Left lung (tissue), 10 donors: ENCODE measurements around the gene ALDH5A1. TPM values are rescaled to one million over a fixed set of nuclear protein-coding genes. Genes with fewer than 3 reads are reported as not detected.
"Not testable (repeated sequence)": the region's sequence is repeated elsewhere in the genome, so short reads cannot be mapped to it uniquely, and the experiment has no call there.

Experiments used
- ATAC-seq: fragments of 200-7000 bp; cut with Tn5 transposase; one replicate; pipeline ENCODE4 v1.9.1; 2020; ENCODE audit warnings: moderate library complexity
- DNase-seq, 4 donors: peaks; one replicate each; pipeline ENCODE4 v3.0.0-alpha.2; 2013 to 2020
- H3K27ac ChIP-seq, 2 donors: fragments of 200-600 bp; sonication (generic) in 1 of 2; one replicate each; pipeline versions ENCODE4 v1.5.0 to v1.8.0; 2020 to 2021
- H3K27me3 ChIP-seq, 2 donors: fragments of 200-600 bp; sonication (generic) in 1 of 2; one replicate each; pipeline versions ENCODE4 v1.5.0 to v1.8.0; 2020 to 2021
- H3K36me3 ChIP-seq, 2 donors: fragments of 200-600 bp; sonication (generic) in 1 of 2; one replicate each; pipeline versions ENCODE4 v1.5.0 to v1.8.0; 2020 to 2021
- H3K4me1 ChIP-seq, 2 donors: fragments of 200-600 bp; one replicate each; pipeline ENCODE4 v1.8.0; 2021
- H3K4me3 ChIP-seq, 2 donors: fragments of 200-600 bp; sonication (generic) in 1 of 2; one replicate each; pipeline versions ENCODE4 v1.5.0 to v1.8.0; 2020 to 2021; ENCODE audit warnings: mild to moderate bottlenecking in 1 of 2
- H3K9me3 ChIP-seq, 2 donors: fragments of 200-600 bp; sonication (generic) in 1 of 2; one replicate each; pipeline versions ENCODE4 v1.5.0 to v1.8.0; 2020 to 2021
- intact Hi-C, 2 donors: fragments of 100-400 bp; cut with DNase I; formaldehyde crosslinking; loops; one replicate each; pipeline versions ENCODE4 v1.11.2 to v1.14.2; 2022
- polyA plus RNA-seq, 6 donors: library from polyadenylated mRNA; unstranded; fragments of 120-200 nt; gene quantifications; one replicate each; pipeline ENCODE4 v1.2.1, GENCODE V29; 2013; ENCODE audit not compliant: insufficient read length in 6 of 6
- total RNA-seq, 2 donors: library from RNA; stranded (reverse); fragmentation: NEBNext Ultra II Directional; extraction: Animal tissue kit (Norgen Biotek cat#: 25700); gene quantifications; one replicate each; pipeline ENCODE4 v1.2.1, GENCODE V29; 2021
- TF ChIP-seq, protein P1 (sequence below), 2 donors: fragments of 200-600 bp; sonication (generic) in 1 of 2; IDR thresholded peaks; one replicate each; pipeline versions ENCODE4 v1.5.0 to v1.8.0; 2021; ENCODE audit warnings: antibody characterized with exemption in 2 of 2
- donor health status: DM: no; HTN: yes; CAD: no.
- donor health status: DM: no; HTN: no; CAD: no.

Gene ALDH5A1
- total and polyA plus RNA-seq, 8 donors = 9.7 to 21.8 (median 12.4) TPM

DNA sequence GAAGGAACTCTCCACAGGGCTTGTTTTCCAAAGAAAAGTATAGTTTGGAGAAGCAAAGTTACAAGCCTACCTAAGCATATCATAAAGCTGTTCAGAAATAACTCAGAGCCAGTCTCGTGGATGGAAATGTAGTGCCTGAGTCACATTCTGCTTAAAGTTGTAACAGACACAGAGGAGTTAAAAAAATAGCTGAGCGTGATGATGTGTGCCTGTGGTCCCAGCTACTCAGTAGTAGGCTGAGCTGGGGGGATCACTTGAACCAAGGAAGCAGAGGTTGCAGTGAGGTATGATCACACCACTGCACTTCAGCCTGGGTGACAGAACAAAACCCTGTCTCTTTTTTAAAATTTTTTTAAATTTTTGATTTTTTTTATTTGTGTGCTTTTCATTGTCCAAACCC lies 6.6 kb downstream of the ALDH5A1 start:
- Histone ChIP-seq H3K27ac (no peak overlapping the region), H3K27me3 (no peaks in the 10 kb centered on the region), H3K36me3 (no peaks in the 10 kb centered on the region), H3K4me1 (no peaks in the 10 kb centered on the region), H3K9me3 (no peaks in the 10 kb centered on the region), H3K4me3 (no peak overlapping the region)
- no peak for ATAC-seq
- intact Hi-C loops = no loop called here
- DNase-seq = no peak
- TF ChIP-seq, protein P1, sequence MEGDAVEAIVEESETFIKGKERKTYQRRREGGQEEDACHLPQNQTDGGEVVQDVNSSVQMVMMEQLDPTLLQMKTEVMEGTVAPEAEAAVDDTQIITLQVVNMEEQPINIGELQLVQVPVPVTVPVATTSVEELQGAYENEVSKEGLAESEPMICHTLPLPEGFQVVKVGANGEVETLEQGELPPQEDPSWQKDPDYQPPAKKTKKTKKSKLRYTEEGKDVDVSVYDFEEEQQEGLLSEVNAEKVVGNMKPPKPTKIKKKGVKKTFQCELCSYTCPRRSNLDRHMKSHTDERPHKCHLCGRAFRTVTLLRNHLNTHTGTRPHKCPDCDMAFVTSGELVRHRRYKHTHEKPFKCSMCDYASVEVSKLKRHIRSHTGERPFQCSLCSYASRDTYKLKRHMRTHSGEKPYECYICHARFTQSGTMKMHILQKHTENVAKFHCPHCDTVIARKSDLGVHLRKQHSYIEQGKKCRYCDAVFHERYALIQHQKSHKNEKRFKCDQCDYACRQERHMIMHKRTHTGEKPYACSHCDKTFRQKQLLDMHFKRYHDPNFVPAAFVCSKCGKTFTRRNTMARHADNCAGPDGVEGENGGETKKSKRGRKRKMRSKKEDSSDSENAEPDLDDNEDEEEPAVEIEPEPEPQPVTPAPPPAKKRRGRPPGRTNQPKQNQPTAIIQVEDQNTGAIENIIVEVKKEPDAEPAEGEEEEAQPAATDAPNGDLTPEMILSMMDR (IDR thresholded peaks at IDR 0.05) = no peak

DNA sequence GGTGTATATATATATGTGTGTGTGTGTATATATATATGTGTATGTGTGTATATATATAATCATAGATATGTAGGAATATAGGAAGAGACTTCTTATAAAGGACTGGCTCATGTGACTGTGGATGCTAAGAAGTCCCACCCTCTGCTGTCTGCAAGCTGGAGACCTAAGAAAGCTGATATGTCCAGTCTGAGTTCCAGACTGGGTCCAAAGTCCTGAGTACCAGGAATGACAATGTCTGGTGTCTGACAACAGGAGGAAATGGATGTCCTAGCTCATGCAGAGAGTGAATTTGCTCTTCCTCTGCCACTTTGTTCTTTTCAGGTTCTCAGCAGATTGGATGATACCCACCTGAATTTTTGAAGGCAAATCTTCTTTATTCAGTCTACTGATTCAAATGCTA lies 7.1 kb downstream of the ALDH5A1 start:
- Histone ChIP-seq H3K36me3 (no peaks in the 10 kb centered on the region), H3K27me3 (no peaks in the 10 kb centered on the region), H3K27ac (no peak overlapping the region), H3K4me3 (no peak overlapping the region), H3K4me1 (no peaks in the 10 kb centered on the region), H3K9me3 (no peaks in the 10 kb centered on the region)
- ATAC-seq (no peak), DNase-seq (no peak)
- TF ChIP-seq, protein P1 (IDR thresholded peaks at IDR 0.05) = no peak
- intact Hi-C loops = no loop called here

DNA sequence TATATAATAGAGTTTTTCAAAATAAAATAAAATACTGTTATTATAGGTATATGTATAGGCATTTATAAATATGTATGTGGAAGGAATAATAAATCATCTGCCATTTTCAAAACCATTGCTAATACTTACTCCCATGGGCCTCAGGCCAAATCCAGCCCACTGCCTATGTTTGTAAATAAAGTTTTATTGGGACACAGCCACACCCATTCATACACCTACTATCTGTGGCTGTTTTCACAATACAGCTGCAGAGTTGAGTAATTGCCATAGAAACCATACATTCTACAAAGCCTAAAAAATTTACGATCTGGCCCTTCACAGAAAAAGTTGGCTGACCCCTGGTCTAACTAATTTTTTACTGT lies 9.5 kb downstream of the ALDH5A1 start:
- no peak overlapping the region for H3K4me3 ChIP-seq
- H3K27me3 ChIP-seq = no peaks in the 10 kb centered on the region
- intact Hi-C loops = no loop called here
- H3K9me3 ChIP-seq = no peaks in the 10 kb centered on the region
- ATAC-seq (peak; percentile 33), DNase-seq (no peak)
- TF ChIP-seq, protein P1 (IDR thresholded peaks at IDR 0.05) = no peak
- H3K4me1 ChIP-seq = no peaks in the 10 kb centered on the region
- no peak overlapping the region for H3K27ac ChIP-seq
- H3K36me3 ChIP-seq = no peaks in the 10 kb centered on the region

DNA sequence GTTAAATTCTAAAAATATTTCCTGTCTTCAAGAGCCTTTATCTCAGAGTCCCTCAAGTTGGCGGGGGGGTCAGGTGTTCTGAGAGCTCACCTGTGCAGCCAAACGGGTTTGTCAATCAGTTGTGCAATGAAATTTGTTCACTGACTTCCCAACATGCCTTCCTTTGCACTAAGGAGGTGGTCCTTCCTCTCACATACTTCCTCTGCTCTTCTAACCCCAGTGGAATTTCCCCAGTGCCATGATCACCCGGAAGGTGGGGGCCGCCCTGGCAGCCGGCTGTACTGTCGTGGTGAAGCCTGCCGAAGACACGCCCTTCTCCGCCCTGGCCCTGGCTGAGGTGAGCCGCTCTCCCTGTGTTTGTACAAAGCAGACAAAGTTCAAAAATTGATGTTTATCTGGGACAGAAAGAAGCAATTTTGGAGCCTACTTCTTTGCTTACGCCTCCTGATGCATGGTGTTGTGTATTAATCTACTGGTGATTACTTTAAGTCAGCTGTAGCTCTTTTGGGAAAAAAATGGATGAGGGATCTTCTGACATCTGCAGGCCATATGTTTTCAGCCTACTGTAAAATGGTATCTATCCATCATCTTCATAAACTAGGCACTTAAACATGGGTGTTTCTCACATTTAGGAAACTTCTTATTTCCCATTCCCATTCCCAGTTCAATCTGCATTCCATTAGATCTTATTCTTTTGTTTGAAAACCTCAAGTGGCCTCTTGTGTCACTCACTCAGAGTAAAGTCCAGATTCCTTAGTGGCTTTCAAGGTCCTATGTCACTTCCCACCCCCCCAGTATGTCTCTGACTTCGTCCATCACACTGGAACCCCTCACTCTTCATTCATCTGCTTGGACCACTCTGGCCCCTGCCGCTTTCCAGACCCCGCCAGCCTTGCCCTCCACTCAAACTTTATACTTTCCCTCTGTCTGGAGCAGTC lies 10.1 kb downstream of the ALDH5A1 start:
- H3K9me3 ChIP-seq = no peaks in the 10 kb centered on the region
- DNase-seq (peak in 3 of 4 donors; percentile 60 to 89 (median 72)), ATAC-seq (peak; percentile 98)
- H3K36me3 ChIP-seq = no peaks in the 10 kb centered on the region
- no peak overlapping the region for H3K4me3 ChIP-seq
- H3K4me1 ChIP-seq = no peaks in the 10 kb centered on the region
- TF ChIP-seq, protein P1 (IDR thresholded peaks at IDR 0.05) = no peak
- intact Hi-C loops = no loop called here
- H3K27me3 ChIP-seq = no peaks in the 10 kb centered on the region
- peak overlapping the region; percentile 42 to 71 for H3K27ac ChIP-seq

DNA sequence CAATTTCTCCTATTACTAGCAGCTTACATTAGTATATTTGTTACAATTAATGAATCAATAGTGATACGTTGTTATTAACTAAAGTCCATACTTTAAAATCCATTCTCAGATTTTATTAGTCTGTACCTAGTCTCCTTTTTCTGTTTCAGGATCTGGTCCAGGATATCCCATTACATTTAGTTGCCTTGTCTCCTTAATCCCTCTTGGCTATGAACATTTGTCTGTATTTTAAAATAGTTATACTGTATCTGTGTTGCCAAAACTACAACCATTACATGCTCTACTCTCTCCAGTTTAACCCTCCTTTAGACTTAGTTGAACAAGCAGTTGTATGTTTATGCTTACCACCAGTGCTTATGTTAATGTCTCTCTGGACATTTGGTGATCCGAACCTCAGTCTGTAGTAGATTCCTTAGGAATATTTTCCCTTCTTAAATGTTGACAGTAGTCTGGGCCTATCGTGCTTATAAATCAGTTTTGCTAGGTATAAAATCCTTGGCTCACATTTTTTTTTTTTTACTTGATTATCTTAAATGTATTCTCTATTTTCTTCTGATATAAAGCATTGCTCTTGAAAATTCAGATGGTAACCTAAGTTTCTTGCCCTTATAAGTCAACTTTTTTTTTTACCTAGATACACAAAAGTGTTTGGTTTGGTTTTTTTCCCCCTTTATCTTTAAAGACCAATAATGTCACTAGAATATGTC lies 12.2 kb downstream of the ALDH5A1 start:
- TF ChIP-seq, protein P1 (IDR thresholded peaks at IDR 0.05) = no peak

DNA sequence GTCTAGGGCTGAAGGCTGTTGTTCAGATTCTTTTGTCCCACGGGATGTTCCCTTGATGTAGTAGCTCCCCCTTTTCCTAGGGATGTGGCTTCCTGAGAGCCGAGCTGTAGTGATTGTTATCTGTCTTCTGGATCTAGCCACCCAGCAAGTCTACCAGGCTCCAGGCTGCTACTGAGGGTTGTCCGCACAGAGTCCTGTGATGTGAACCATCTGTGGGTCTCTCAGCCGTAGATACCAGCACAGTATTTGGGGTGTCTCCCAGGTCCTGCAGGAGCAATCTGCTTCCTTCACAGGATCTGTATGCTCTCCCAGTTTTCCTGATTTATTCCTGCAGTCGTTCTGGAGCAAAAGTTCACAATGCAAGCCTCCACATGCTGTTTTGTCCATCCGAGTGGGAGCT lies 17.2 kb downstream of the ALDH5A1 start:
- ATAC-seq, H3K9me3 ChIP-seq, H3K4me1 ChIP-seq, H3K27me3 ChIP-seq, DNase-seq, H3K4me3 ChIP-seq, H3K27ac ChIP-seq, intact Hi-C loops, H3K36me3 ChIP-seq: not testable (repeated sequence)

More for the DNA sequence above, 12.2 kb downstream of the ALDH5A1 start:
- Histone ChIP-seq H3K27ac (no peak overlapping the region), H3K4me1 (no peaks in the 10 kb centered on the region), H3K9me3 (no peaks in the 10 kb centered on the region), H3K36me3 (no peaks in the 10 kb centered on the region), H3K27me3 (no peaks in the 10 kb centered on the region), H3K4me3 (no peak overlapping the region)
- DNase-seq (no peak), ATAC-seq (no peak)
- intact Hi-C loops = no loop called here
